H1 (cell line): ENCODE measurements around the gene TRIP13. TPM values are rescaled to one million over a fixed set of nuclear protein-coding genes. Genes with fewer than 3 reads are reported as not detected.
A peak's percentile ranks its signal among the peaks of the same experiment; 100 is the strongest.

Experiments
- CTCF ChIA-PET: fragments of 300-600 bp; sonication (Branson Sonifier 250); formaldehyde crosslinking; loops from one replicate; lab custom pipeline; 2021; ENCODE audit not compliant: partially characterized antibody; lab: Charles Lee
- POLR2A ChIA-PET: fragments of 300-600 bp; sonication (Branson Sonifier 250); formaldehyde crosslinking; loops from one replicate; lab custom pipeline; 2021; ENCODE audit warnings: inconsistent platforms; ENCODE audit not compliant: partially characterized antibody; lab: Charles Lee
- DNase-seq, 2 experiments: peaks; one replicate each; pipeline versions ENCODE4 v3.0.0 to v3.0.0-alpha.2; 2010 to 2022; ENCODE audit warnings: low spot score in 2 of 2, low read depth in 1 of 2, mixed read lengths in 1 of 2
- FAIRE-seq: peaks from 2 replicates; lab custom pipeline; 2011; peaks lifted over from hg19 to GRCh38; lab: Jason Lieb, UNC
- H2AFZ ChIP-seq: 2 replicates; pipeline ENCODE4 v1.8.1; 2012; ENCODE audit warnings: low read length, inconsistent platforms
- H2AK5ac ChIP-seq: 2 replicates; pipeline ENCODE4 v1.6.1; 2013; ENCODE audit warnings: low read depth, low read length
- H2BK120ac ChIP-seq: replicated peaks from 2 replicates; pipeline ENCODE3; 2013; ENCODE audit warnings: low read depth, low read length, inconsistent platforms
- H2BK12ac ChIP-seq: 2 replicates; pipeline ENCODE4 v1.6.1; 2013; ENCODE audit warnings: low read depth, low read length
- H2BK15ac ChIP-seq: 2 replicates; pipeline ENCODE4 v1.6.1; 2013; ENCODE audit warnings: low read length
- H2BK20ac ChIP-seq: 2 replicates; pipeline ENCODE4 v1.6.1; 2013; ENCODE audit warnings: low read length
- H2BK5ac ChIP-seq: 2 replicates; pipeline ENCODE4 v1.6.1; 2013; ENCODE audit warnings: low read depth, low read length
- H3K14ac ChIP-seq: 2 replicates; pipeline ENCODE4 v1.6.1; 2013; ENCODE audit warnings: inconsistent platforms; ENCODE audit not compliant: insufficient read length
- H3K18ac ChIP-seq: 2 replicates; pipeline ENCODE4 v1.6.1; 2013; ENCODE audit warnings: low read length; ENCODE audit errors: extremely low read depth
- H3K23ac ChIP-seq: 2 replicates; pipeline ENCODE4 v1.6.1; 2013; ENCODE audit warnings: inconsistent platforms; ENCODE audit not compliant: insufficient read length
- H3K23me2 ChIP-seq: 2 replicates; pipeline ENCODE4 v1.6.1; 2013; ENCODE audit warnings: low read depth, low read length
- H3K27ac ChIP-seq: 2 replicates; pipeline ENCODE4 v1.6.1; 2011; ENCODE audit warnings: low read depth, low read length, inconsistent platforms
- H3K27me3 ChIP-seq, 4 experiments: replicated peaks in 1 of 4; 1 replicate in 1 of 4; 2 replicates in 3 of 4; pipeline versions ENCODE4 v1.6.1 to v1.8.1; 2011 to 2013; ENCODE audit warnings: low read length in 3 of 4, mild to moderate bottlenecking in 3 of 4, inconsistent platforms in 2 of 4, mixed read lengths in 2 of 4, moderate library complexity in 1 of 4; ENCODE audit not compliant: control insufficient read depth in 3 of 4, insufficient read depth in 3 of 4; ENCODE audit errors: extremely low read depth in 1 of 4
- H3K36me3 ChIP-seq, 4 experiments: 2 replicates each; pipeline versions ENCODE4 v1.6.1 to v1.8.1; 2011 to 2013; ENCODE audit warnings: mild to moderate bottlenecking in 4 of 4, low read length in 3 of 4, moderate library complexity in 2 of 4, control low read depth in 1 of 4, inconsistent platforms in 1 of 4; ENCODE audit not compliant: insufficient read depth in 4 of 4, control insufficient read depth in 2 of 4
- H3K4ac ChIP-seq: replicated peaks from 2 replicates; pipeline ENCODE3; 2013; ENCODE audit warnings: low read length, low read depth, mixed read lengths, inconsistent platforms; ENCODE audit not compliant: insufficient read length
- H3K4me1 ChIP-seq, 4 experiments: replicated peaks in 1 of 4; 1 replicate in 1 of 4; 2 replicates in 3 of 4; pipeline versions ENCODE4 v1.6.1 to v1.8.1; 2011 to 2013; ENCODE audit warnings: low read length in 3 of 4, inconsistent platforms in 2 of 4, mixed read lengths in 1 of 4; ENCODE audit not compliant: insufficient read depth in 4 of 4, control insufficient read depth in 3 of 4
- H3K4me2 ChIP-seq, 2 experiments: 2 replicates each; pipeline versions ENCODE4 v1.6.1 to v1.8.1; 2011 to 2013; ENCODE audit warnings: low read depth in 2 of 2, low read length in 2 of 2, control low read depth in 1 of 2, inconsistent platforms in 1 of 2, mild to moderate bottlenecking in 1 of 2; ENCODE audit not compliant: insufficient read depth in 1 of 2
- H3K4me3 ChIP-seq, 4 experiments: fragments of 200-600, 300-600 bp in 1 of 4; sonication (generic), shearing (Covaris generic), sonication (Bioruptor Twin) in 1 of 4; 2 replicates each; pipeline versions ENCODE4 v1.5.1 to v1.8.1; 2011 to 2016; ENCODE audit warnings: low read length in 4 of 4, low read depth in 3 of 4, control low read depth in 2 of 4, inconsistent platforms in 2 of 4, mild to moderate bottlenecking in 2 of 4, mixed read lengths in 1 of 4, moderate library complexity in 1 of 4; ENCODE audit not compliant: insufficient read depth in 2 of 4; ENCODE audit errors: extremely low read depth in 1 of 4
- H3K56ac ChIP-seq: replicated peaks from 2 replicates; pipeline ENCODE3; 2013; ENCODE audit warnings: low read depth, mild to moderate bottlenecking, mixed read lengths, low read length, inconsistent platforms; ENCODE audit not compliant: insufficient read length
- H3K79me1 ChIP-seq: 2 replicates; pipeline ENCODE4 v1.6.1; 2013; ENCODE audit warnings: low read depth, low read length, control low read depth
- H3K79me2 ChIP-seq, 2 experiments: 2 replicates each; pipeline versions ENCODE4 v1.6.1 to v1.8.1; 2012 to 2013; ENCODE audit warnings: low read length in 2 of 2, mild to moderate bottlenecking in 2 of 2, inconsistent platforms in 1 of 2; ENCODE audit not compliant: insufficient read depth in 2 of 2, control insufficient read depth in 1 of 2
- H3K9ac ChIP-seq, 4 experiments: replicated peaks in 1 of 4; 1 replicate in 1 of 4; 2 replicates in 3 of 4; pipeline versions ENCODE4 v1.6.1 to v1.8.1; 2011 to 2013; ENCODE audit warnings: low read depth in 3 of 4, low read length in 3 of 4, control low read depth in 2 of 4, mild to moderate bottlenecking in 2 of 4, moderate library complexity in 2 of 4, inconsistent platforms in 1 of 4; ENCODE audit errors: extremely low read depth in 1 of 4
- H3K9me3 ChIP-seq, 2 experiments: 2 replicates each; pipeline versions ENCODE4 v1.6.1 to v1.8.1; 2012 to 2013; ENCODE audit warnings: mild to moderate bottlenecking in 2 of 2, moderate library complexity in 2 of 2, control low read depth in 1 of 2, inconsistent platforms in 1 of 2, low read depth in 1 of 2, low read length in 1 of 2, mixed read lengths in 1 of 2; ENCODE audit not compliant: insufficient read depth in 2 of 2
- H4K20me1 ChIP-seq, 2 experiments: replicated peaks in 1 of 2; 2 replicates each; pipeline versions ENCODE3 to v1.8.1; 2011 to 2013; ENCODE audit warnings: inconsistent platforms in 2 of 2, low read length in 2 of 2, mild to moderate bottlenecking in 1 of 2; ENCODE audit not compliant: insufficient read depth in 2 of 2, control insufficient read depth in 1 of 2
- H4K5ac ChIP-seq: 2 replicates; pipeline ENCODE4 v1.6.1; 2013; ENCODE audit warnings: low read length, low read depth, mixed read lengths, inconsistent platforms; ENCODE audit not compliant: insufficient read length
- H4K8ac ChIP-seq: 2 replicates; pipeline ENCODE4 v1.8.0; 2013; ENCODE audit warnings: mild to moderate bottlenecking, moderate library complexity, low read length, inconsistent platforms; ENCODE audit not compliant: insufficient read depth; ENCODE audit errors: extremely low read depth
- H4K91ac ChIP-seq: replicated peaks from 2 replicates; pipeline ENCODE3; 2013; ENCODE audit warnings: low read length, mixed read lengths, inconsistent platforms; ENCODE audit not compliant: insufficient read length
- GTF2F1 ChIP-seq: IDR thresholded peaks from 2 replicates; pipeline ENCODE4 v1.6.1; 2012; ENCODE audit warnings: low read depth, low read length, improper control_type of control experiment, borderline replicate concordance
- HDAC6 ChIP-seq: IDR thresholded peaks from one replicate; pipeline ENCODE4 v1.7.1; 2012; ENCODE audit warnings: low read depth, mild to moderate bottlenecking, inconsistent platforms, low read length, moderate library complexity
- POLR2AphosphoS5 ChIP-seq: IDR thresholded peaks from 2 replicates; pipeline ENCODE4 v1.6.1; 2011; ENCODE audit warnings: low read depth, low read length
- TAF7 ChIP-seq: optimal IDR thresholded peaks from 2 replicates; pipeline ENCODE3; 2011; ENCODE audit warnings: low read depth, mild to moderate bottlenecking, inconsistent platforms, low read length, moderate library complexity, borderline replicate concordance
- TBP ChIP-seq: IDR thresholded peaks from 2 replicates; pipeline ENCODE4 v1.6.1; 2011; ENCODE audit warnings: low read depth, low read length, improper control_type of control experiment
- TCF12 ChIP-seq: IDR thresholded peaks from 2 replicates; pipeline ENCODE4 v1.6.1; 2011; ENCODE audit warnings: low read depth, mild to moderate bottlenecking, low read length
- TEAD4 ChIP-seq: IDR thresholded peaks from 2 replicates; pipeline ENCODE4 v1.6.1; 2012; ENCODE audit warnings: low read depth, low read length, inconsistent platforms, mixed read lengths
- WGBS, 2 experiments: shearing (Covaris generic) in 1 of 2; methylation state at CpG; one replicate each; pipeline versions ENCODE4 v1.1.6 to v1.1.7; 2013 to 2015; ENCODE audit warnings: low lambda C conversion rate in 2 of 2, mixed read lengths in 2 of 2, inconsistent platforms in 1 of 2, low coverage in 1 of 2, missing lambda C conversion rate in 1 of 2; ENCODE audit not compliant: insufficient replicate concordance in 2 of 2, insufficient coverage in 1 of 2, insufficient read length in 1 of 2; ENCODE audit errors: extremely low coverage in 1 of 2, missing lambda C conversion rate in 1 of 2; 5-methylcytosine and 5-hydroxymethylcytosine counted together
- polyA plus RNA-seq, 7 experiments: library from polyadenylated mRNA; depleted of rRNA in 3 of 7; stranded (reverse) in 5 of 7; unstranded in 2 of 7; fragments of >200 nt in 5 of 7; fragments of 200-250 nt in 2 of 7; gene quantifications; 1 replicate in 5 of 7; 2 replicates in 1 of 7; 4 replicates in 1 of 7; pipeline versions ENCODE4 v1.2.1 to v1.2.3, GENCODE V29; 2011 to 2013; ENCODE audit warnings: missing spikeins in 2 of 7, mixed read lengths in 2 of 7
- total RNA-seq: library from RNA; stranded (reverse); fragmentation: NEBNext Ultra II Directional; extraction: Animal tissue kit (Norgen Biotek cat#: 25700); gene quantifications from 2 replicates; pipeline ENCODE4 v1.2.1, GENCODE V29; 2021

TRIP13 gene
- total and polyA plus RNA-seq, 2 of the 8 experiments (the other 6 are each of a cell fraction or from before 2014, with no cell fraction given): 20.0 to 39.2 TPM

- Histone ChIP-seq H2AK5ac (no peak overlapping the region), H3K4ac (no peak overlapping the region), H3K14ac (no peak overlapping the region), H3K4me1 (no peaks in the 10 kb centered on the region), H3K36me3 (no peaks in the 10 kb centered on the region), H4K5ac (no peak overlapping the region), H2BK5ac (no peak overlapping the region), H2BK15ac (no peak overlapping the region), H3K9ac (no peak overlapping the region), H2BK12ac (no peak overlapping the region), H4K8ac (0 out of 2 replicates have a peak overlapping the region, but pooled peaks have one; percentile 46), H3K27ac (no peak overlapping the region), H4K91ac (no peak overlapping the region), H3K9me3 (no peaks in the 10 kb centered on the region), H3K27me3 (no peaks in the 10 kb centered on the region), H3K18ac (no peak overlapping the region), H3K4me3 (no peak overlapping the region), H3K4me2 (no peak overlapping the region), H4K20me1 (no peaks in the 10 kb centered on the region), H3K79me1 (no peaks in the 10 kb centered on the region), H3K79me2 (no peaks in the 10 kb centered on the region), H2AFZ (no peak overlapping the region), H3K23me2 (no peaks in the 10 kb centered on the region), H3K56ac (no peak overlapping the region), H2BK20ac (no peak overlapping the region), H2BK120ac (no peak overlapping the region), H3K23ac (no peak overlapping the region)
- no peak for DNase-seq
- POLR2A ChIA-PET: no interaction called here
- CTCF ChIA-PET: no interaction called here
- no peak for FAIRE-seq
- WGBS, 2 experiments: 92% methylated on average over 11 of the region's 15 CpGs; no CpG with 5 or more reads in 1 of the 2 experiments
- TF ChIP-seq GTF2F1 (no peak), TBP (no peak), TAF7 (no peak), TEAD4 (no peak), TCF12 (no peak), POLR2AphosphoS5 (no peak), HDAC6 (no peak)
These were observed 69.7 kb downstream of the TRIP13 start for GRCh38 chr5:962386-962785.
